Prostate gland (tissue), 2 donors: ENCODE measurements around the gene KIF15.

Experiments
- POLR2A ChIP-seq: fragments of 450-650 bp; IDR thresholded peaks from one replicate; pipeline ENCODE4 v1.6.1; 2016; ENCODE audit warnings: antibody characterized with exemption, mild to moderate bottlenecking
- POLR2AphosphoS5 ChIP-seq: sonication (generic); formaldehyde crosslinking; IDR thresholded peaks from one replicate; pipeline ENCODE4 v1.6.1; 2017; ENCODE audit warnings: antibody characterized with exemption
- TF ChIP-seq, protein P1 (sequence below), 4 experiments: fragments of 200-600 bp in 2 of 4; fragments of 450-650 bp in 2 of 4; sonication (generic) in 2 of 4; IDR thresholded peaks; 1 replicate in 3 of 4; 2 replicates in 1 of 4; pipeline ENCODE4 v1.5.1; 2016 to 2019; ENCODE audit warnings: antibody characterized with exemption in 4 of 4, mild to moderate bottlenecking in 2 of 4, moderate library complexity in 2 of 4

DNA sequence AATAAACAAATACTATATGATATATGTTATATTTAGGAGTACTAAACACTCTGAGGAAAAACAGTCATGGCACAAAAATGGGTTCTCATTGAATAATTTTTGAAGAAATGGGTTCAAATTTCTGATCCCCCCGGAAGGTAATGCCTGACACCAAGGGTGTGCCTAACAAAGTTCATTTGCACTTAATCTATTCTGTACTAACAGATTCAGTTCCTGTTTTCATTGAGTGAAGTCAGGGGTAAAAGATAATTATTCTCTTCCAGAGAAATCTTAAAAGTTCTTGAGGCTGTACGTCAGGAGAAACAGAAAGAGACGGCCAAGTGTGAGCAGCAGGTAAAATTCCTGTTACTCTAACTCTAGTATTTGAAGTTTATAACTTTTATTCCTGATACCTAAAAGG, 65.6 kb downstream of the KIF15 start:
- TF ChIP-seq, protein P1, sequence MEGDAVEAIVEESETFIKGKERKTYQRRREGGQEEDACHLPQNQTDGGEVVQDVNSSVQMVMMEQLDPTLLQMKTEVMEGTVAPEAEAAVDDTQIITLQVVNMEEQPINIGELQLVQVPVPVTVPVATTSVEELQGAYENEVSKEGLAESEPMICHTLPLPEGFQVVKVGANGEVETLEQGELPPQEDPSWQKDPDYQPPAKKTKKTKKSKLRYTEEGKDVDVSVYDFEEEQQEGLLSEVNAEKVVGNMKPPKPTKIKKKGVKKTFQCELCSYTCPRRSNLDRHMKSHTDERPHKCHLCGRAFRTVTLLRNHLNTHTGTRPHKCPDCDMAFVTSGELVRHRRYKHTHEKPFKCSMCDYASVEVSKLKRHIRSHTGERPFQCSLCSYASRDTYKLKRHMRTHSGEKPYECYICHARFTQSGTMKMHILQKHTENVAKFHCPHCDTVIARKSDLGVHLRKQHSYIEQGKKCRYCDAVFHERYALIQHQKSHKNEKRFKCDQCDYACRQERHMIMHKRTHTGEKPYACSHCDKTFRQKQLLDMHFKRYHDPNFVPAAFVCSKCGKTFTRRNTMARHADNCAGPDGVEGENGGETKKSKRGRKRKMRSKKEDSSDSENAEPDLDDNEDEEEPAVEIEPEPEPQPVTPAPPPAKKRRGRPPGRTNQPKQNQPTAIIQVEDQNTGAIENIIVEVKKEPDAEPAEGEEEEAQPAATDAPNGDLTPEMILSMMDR (IDR thresholded peaks at IDR 0.05), result no peak
- TF ChIP-seq POLR2A (no peak), POLR2AphosphoS5 (no peak)
